ENCODE measurements around the gene KLHL7.
"Not testable (repeated sequence)": the region's sequence is repeated elsewhere in the genome, so short reads cannot be mapped to it uniquely, and the experiment has no call there.

KLHL7 gene

DNA sequence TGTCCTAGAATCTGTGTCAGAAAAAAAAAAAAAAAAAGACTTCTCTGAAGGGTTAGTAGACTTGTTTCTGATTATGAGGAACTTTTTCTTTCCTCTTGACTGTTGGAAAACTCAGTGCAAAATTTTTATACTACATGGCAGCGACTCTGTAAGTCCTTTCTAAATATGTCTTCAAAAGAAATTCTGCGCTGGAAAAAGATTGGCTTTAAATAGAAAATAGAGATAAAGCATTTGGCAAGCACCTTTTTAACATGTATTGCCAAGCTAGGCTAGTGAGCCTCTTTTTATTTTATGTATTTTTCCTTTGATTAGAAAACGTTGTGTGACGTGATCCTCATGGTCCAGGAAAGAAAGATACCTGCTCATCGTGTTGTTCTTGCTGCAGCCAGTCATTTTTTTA, 17.9 kb downstream of the KLHL7 start:
- Histone ChIP-seq H3K9ac (no peak overlapping the region), H3K79me2 (ENCODE audit: insufficient read depth, low read depth) (no peaks in the 10 kb centered on the region), H3K4me3 (IDR thresholded peaks at IDR 0.05; ENCODE audit: insufficient read depth, low read depth, low read length) (no peak overlapping the region), H3K36me3 (ENCODE audit: insufficient read depth) (no peaks in the 10 kb centered on the region), H3K4me2 (no peak overlapping the region), H3K27ac (no peak overlapping the region), H3K4me1 (ENCODE audit: low read depth, poor library complexity, severe bottlenecking) (no peaks in the 10 kb centered on the region), H2AFZ (ENCODE audit: low read depth) (no peak overlapping the region), H3K27me3 (ENCODE audit: insufficient read depth, low read depth) (no peaks in the 10 kb centered on the region), H4K20me1 (ENCODE audit: insufficient read depth) (no peaks in the 10 kb centered on the region)
- TF ChIP-seq, protein P1, sequence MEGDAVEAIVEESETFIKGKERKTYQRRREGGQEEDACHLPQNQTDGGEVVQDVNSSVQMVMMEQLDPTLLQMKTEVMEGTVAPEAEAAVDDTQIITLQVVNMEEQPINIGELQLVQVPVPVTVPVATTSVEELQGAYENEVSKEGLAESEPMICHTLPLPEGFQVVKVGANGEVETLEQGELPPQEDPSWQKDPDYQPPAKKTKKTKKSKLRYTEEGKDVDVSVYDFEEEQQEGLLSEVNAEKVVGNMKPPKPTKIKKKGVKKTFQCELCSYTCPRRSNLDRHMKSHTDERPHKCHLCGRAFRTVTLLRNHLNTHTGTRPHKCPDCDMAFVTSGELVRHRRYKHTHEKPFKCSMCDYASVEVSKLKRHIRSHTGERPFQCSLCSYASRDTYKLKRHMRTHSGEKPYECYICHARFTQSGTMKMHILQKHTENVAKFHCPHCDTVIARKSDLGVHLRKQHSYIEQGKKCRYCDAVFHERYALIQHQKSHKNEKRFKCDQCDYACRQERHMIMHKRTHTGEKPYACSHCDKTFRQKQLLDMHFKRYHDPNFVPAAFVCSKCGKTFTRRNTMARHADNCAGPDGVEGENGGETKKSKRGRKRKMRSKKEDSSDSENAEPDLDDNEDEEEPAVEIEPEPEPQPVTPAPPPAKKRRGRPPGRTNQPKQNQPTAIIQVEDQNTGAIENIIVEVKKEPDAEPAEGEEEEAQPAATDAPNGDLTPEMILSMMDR (conservative IDR thresholded peaks at IDR 0.05; ENCODE audit: low read depth, low read length): no peak

DNA sequence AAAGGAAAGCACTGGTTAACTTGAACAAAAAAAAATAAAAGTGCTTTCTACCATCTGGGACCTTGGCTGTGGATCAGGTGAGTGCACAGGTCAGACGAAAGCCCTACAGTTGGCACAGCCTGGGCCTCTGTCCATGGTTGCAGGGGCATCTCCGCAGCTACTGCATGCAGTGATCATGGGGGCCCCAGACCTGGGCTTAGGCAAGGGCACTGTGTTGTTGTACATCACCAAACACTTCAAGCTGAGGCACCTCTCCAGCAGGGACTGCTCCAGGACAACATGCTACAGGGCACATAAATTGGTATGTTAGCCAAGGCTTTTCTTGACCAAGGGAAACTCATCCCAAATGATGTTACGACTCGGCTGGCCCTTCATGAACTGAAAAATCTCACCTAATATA, 23.5 kb downstream of the KLHL7 start:
- H3K79me2 ChIP-seq (ENCODE audit: insufficient read depth, low read depth): no peaks in the 10 kb centered on the region

DNA sequence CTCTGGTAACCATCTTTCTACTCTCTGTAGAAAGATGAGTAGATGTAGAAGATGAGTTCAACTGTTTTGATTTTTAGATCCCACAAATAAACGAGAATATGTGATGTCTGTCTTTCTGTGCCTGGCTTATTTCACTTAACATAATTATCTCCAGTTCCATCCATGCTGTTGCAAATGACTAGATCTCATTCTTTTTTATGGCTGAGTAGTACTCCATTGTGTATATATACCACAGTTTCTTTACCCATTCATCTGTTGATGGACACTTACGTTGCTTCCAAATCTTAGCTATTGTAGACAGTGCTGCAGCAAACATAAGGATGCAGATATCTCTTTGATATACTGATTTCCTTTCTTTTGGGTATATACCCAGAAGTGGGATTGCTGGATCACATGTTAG, 26.2 kb downstream of the KLHL7 start:
- H4K20me1 ChIP-seq (ENCODE audit: insufficient read depth); H2AFZ ChIP-seq (ENCODE audit: low read depth); H3K4me2 ChIP-seq; H3K9ac ChIP-seq; H3K4me3 ChIP-seq (IDR thresholded peaks at IDR 0.05; ENCODE audit: insufficient read depth, low read depth, low read length); H3K36me3 ChIP-seq (ENCODE audit: insufficient read depth); H3K27ac ChIP-seq; H3K4me1 ChIP-seq (ENCODE audit: low read depth, poor library complexity, severe bottlenecking); H3K79me2 ChIP-seq (ENCODE audit: insufficient read depth, low read depth); H3K27me3 ChIP-seq (ENCODE audit: insufficient read depth, low read depth): not testable (repeated sequence)

More for the DNA sequence above, 23.5 kb downstream of the KLHL7 start:
- Histone ChIP-seq H4K20me1 (ENCODE audit: insufficient read depth) (no peaks in the 10 kb centered on the region), H3K27me3 (ENCODE audit: insufficient read depth, low read depth) (no peaks in the 10 kb centered on the region), H3K4me2 (no peak overlapping the region), H3K27ac (no peak overlapping the region), H3K4me1 (ENCODE audit: low read depth, poor library complexity, severe bottlenecking) (no peaks in the 10 kb centered on the region), H2AFZ (ENCODE audit: low read depth) (no peak overlapping the region), H3K36me3 (ENCODE audit: insufficient read depth) (no peaks in the 10 kb centered on the region), H3K4me3 (IDR thresholded peaks at IDR 0.05; ENCODE audit: insufficient read depth, low read depth, low read length) (no peak overlapping the region), H3K9ac (no peak overlapping the region)
- TF ChIP-seq, protein P1 (conservative IDR thresholded peaks at IDR 0.05; ENCODE audit: low read depth, low read length): no peak

DNA sequence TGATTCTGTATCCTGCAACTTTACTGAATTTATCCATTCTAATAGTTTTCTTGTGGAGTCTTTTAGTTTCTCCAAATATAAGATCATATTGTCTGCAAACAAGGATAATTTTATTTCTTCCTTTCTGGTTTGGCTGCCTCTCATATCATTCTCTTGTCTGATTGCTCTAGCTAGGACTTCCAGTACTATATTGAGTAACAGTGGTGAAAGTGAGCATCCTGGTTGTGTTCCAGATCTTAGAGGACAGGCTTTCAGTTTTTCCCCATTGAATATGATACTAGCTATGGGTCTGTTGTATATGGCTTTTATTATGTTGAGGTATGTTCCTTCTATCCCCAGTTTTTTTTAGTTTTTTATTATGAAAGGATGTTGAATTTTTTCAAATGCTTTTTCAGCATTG, 28.2 kb downstream of the KLHL7 start:
- no peak overlapping the region for H3K4me3 ChIP-seq (IDR thresholded peaks at IDR 0.05; ENCODE audit: insufficient read depth, low read depth, low read length)
- no peak overlapping the region for H3K9ac ChIP-seq
- H3K4me1 ChIP-seq (ENCODE audit: low read depth, poor library complexity, severe bottlenecking): no peaks in the 10 kb centered on the region
- no peaks in the 10 kb centered on the region for H4K20me1 ChIP-seq (ENCODE audit: insufficient read depth)
- no peak overlapping the region for H2AFZ ChIP-seq (ENCODE audit: low read depth)
- no peak overlapping the region for H3K4me2 ChIP-seq
- no peaks in the 10 kb centered on the region for H3K36me3 ChIP-seq (ENCODE audit: insufficient read depth)
- H3K79me2 ChIP-seq (ENCODE audit: insufficient read depth, low read depth): no peaks in the 10 kb centered on the region
- TF ChIP-seq, protein P1 (conservative IDR thresholded peaks at IDR 0.05; ENCODE audit: low read depth, low read length): no peak
- H3K27me3 ChIP-seq (ENCODE audit: insufficient read depth, low read depth): no peaks in the 10 kb centered on the region
- no peak overlapping the region for H3K27ac ChIP-seq

DNA sequence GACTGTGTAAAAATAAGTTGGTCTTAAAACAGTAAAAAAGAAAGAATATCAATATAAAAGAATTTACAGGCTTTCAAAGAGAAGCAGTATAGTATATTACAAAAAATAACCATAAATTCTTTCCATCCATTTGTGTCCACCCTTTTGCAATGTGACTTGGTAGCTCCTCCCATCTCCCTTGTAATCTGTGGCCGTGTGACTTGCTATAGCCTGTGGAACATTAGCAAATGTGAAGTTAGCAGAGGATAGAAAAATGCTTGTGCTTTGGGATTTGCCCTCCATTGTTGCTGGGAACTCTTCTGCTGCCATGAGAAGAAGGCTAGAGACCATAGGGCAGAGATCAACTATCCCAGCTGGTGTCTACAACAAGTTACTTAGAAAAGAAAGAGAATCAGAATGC, 30.2 kb downstream of the KLHL7 start:
- H3K36me3 ChIP-seq (ENCODE audit: insufficient read depth): no peaks in the 10 kb centered on the region
- H3K4me1 ChIP-seq (ENCODE audit: low read depth, poor library complexity, severe bottlenecking): no peaks in the 10 kb centered on the region
- no peaks in the 10 kb centered on the region for H3K27me3 ChIP-seq (ENCODE audit: insufficient read depth, low read depth)
- no peaks in the 10 kb centered on the region for H4K20me1 ChIP-seq (ENCODE audit: insufficient read depth)
- TF ChIP-seq, protein P1 (conservative IDR thresholded peaks at IDR 0.05; ENCODE audit: low read depth, low read length): no peak
- H2AFZ ChIP-seq (ENCODE audit: low read depth): no peak overlapping the region
- H3K79me2 ChIP-seq (ENCODE audit: insufficient read depth, low read depth): no peaks in the 10 kb centered on the region
- no peak overlapping the region for H3K27ac ChIP-seq
- H3K4me2 ChIP-seq: no peak overlapping the region
- H3K4me3 ChIP-seq (IDR thresholded peaks at IDR 0.05; ENCODE audit: insufficient read depth, low read depth, low read length): no peak overlapping the region
- H3K9ac ChIP-seq: no peak overlapping the region
